Neural progenitor cell (in vitro differentiated cells): ENCODE results near the gene PRDM11.

ENCODE experiments used
- CTCF ChIP-seq: fragments of 200-600 bp; sonication (generic); IDR thresholded peaks from 2 replicates; pipeline ENCODE4 v1.5.1; 2017; ENCODE audit warnings: antibody characterized with exemption, mild to moderate bottlenecking
- EZH2 ChIP-seq: fragments of 200-600 bp; sonication (generic); IDR thresholded peaks from 2 replicates; pipeline ENCODE4 v1.6.1; 2017; ENCODE audit warnings: antibody characterized with exemption, mild to moderate bottlenecking, moderate library complexity

- TF ChIP-seq EZH2 = no peak
- TF ChIP-seq CTCF = peak; percentile 33
Observed at GRCh38 chr11:45180179-45180847, 33.9 kb downstream of the PRDM11 start.
